DMS79 treated with DMSO at 0.1 percent for 48 hours (cell line): ENCODE data around the gene RPP38.

ENCODE experiments used
- DNase-seq: peaks from one replicate; lab custom pipeline; 2025; lab: John Stamatoyannopoulos, UW

RPP38 gene

GRCh38 chr10:15097011-15097812 lies at the start of gene RPP38:
Gene RPP38 (plus strand): TSS chr10:15097355. CDS start chr10:15103315, 5,960 bp downstream.
- DNase-seq: peak; percentile 55

GRCh38 chr10:15049533-15049932 lies 47.6 kb upstream of the RPP38 start:
- DNase-seq: no peak

- no peak for DNase-seq
Observed at GRCh38 chr10:15052121-15052520, 45.0 kb upstream of the RPP38 start.

GRCh38 chr10:15053061-15053460 lies 44.1 kb upstream of the RPP38 start:
- no peak for DNase-seq

GRCh38 chr10:15058689-15059088 lies 38.5 kb upstream of the RPP38 start:
- no peak for DNase-seq

GRCh38 chr10:15059914-15060313 lies 37.2 kb upstream of the RPP38 start:
- no peak for DNase-seq

- DNase-seq: no peak
Observed at GRCh38 chr10:15060638-15061037, 36.5 kb upstream of the RPP38 start.

GRCh38 chr10:15067154-15067553 lies 30.0 kb upstream of the RPP38 start:
- DNase-seq: no peak

- no peak for DNase-seq
Observed at GRCh38 chr10:15068802-15069201, 28.4 kb upstream of the RPP38 start.

- DNase-seq: no peak
Observed at GRCh38 chr10:15069230-15069629, 27.9 kb upstream of the RPP38 start.

GRCh38 chr10:15072358-15072757 lies 24.8 kb upstream of the RPP38 start:
- DNase-seq: no peak

GRCh38 chr10:15075421-15075820 lies 21.7 kb upstream of the RPP38 start:
- DNase-seq: no peak

- no peak for DNase-seq
Observed at GRCh38 chr10:15083674-15084501, 13.3 kb upstream of the RPP38 start.

- peak; percentile 66 for DNase-seq
Observed at GRCh38 chr10:15084502-15084922, 12.6 kb upstream of the RPP38 start.

- DNase-seq: peak; percentile 50
Observed at GRCh38 chr10:15088428-15089261, 8.5 kb upstream of the RPP38 start, which contains the start of gene ACBD7. Gene ACBD7 (minus strand): TSS chr10:15088776. CDS start chr10:15088728, 48 bp downstream.

GRCh38 chr10:15091418-15091817 lies 5.7 kb upstream of the RPP38 start:
- no peak for DNase-seq

GRCh38 chr10:15092855-15093408 lies 4.2 kb upstream of the RPP38 start:
- no peak for DNase-seq

- DNase-seq: no peak
Observed at GRCh38 chr10:15096661-15097010, 519 bp upstream of the RPP38 start.

GRCh38 chr10:15099886-15100285 lies 2.7 kb downstream of the RPP38 start:
- no peak for DNase-seq

- no peak for DNase-seq
Observed at GRCh38 chr10:15103513-15103912, 6.4 kb downstream of the RPP38 start.

GRCh38 chr10:15106352-15107013 lies 9.3 kb downstream of the RPP38 start:
- DNase-seq: peak; percentile 3
